Measurements from ENCODE around the gene XYLT2.

DNA sequence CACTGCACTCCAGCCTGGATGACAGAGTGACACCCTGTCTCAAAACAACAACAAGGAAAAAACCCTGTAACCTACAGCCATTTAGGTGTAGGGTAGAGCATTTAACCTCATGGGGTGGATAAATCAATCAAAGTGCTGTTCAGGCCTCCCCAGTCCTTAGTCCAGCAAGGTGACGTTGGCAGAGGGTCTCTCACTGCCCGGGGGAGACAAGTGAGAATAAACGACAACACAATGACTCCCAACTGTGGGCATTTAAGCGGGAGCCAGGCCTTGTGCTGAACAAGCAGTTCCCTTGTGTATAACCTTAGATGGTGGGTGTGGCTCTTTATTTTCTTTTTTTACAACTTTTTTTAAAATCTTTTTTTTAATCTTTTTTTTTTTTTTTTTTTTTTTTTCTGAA is 42.3 kb upstream of the XYLT2 start:
- TF ChIP-seq, protein P1, sequence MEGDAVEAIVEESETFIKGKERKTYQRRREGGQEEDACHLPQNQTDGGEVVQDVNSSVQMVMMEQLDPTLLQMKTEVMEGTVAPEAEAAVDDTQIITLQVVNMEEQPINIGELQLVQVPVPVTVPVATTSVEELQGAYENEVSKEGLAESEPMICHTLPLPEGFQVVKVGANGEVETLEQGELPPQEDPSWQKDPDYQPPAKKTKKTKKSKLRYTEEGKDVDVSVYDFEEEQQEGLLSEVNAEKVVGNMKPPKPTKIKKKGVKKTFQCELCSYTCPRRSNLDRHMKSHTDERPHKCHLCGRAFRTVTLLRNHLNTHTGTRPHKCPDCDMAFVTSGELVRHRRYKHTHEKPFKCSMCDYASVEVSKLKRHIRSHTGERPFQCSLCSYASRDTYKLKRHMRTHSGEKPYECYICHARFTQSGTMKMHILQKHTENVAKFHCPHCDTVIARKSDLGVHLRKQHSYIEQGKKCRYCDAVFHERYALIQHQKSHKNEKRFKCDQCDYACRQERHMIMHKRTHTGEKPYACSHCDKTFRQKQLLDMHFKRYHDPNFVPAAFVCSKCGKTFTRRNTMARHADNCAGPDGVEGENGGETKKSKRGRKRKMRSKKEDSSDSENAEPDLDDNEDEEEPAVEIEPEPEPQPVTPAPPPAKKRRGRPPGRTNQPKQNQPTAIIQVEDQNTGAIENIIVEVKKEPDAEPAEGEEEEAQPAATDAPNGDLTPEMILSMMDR (conservative IDR thresholded peaks at IDR 0.05; ENCODE audit: low read length): no peak
- TF ChIP-seq EZH2phosphoT487 (IDR thresholded peaks at IDR 0.05; ENCODE audit: borderline replicate concordance, low read depth, low read length): no peak

All from OCI-LY7 (cell line).